ENCODE results near the gene FLT3.

Gene FLT3

GRCh38 chr13:27973961-27974662 is 126.3 kb downstream of the FLT3 start:
- H3K27ac ChIP-seq = no peak overlapping the region
- TF ChIP-seq, protein P1, sequence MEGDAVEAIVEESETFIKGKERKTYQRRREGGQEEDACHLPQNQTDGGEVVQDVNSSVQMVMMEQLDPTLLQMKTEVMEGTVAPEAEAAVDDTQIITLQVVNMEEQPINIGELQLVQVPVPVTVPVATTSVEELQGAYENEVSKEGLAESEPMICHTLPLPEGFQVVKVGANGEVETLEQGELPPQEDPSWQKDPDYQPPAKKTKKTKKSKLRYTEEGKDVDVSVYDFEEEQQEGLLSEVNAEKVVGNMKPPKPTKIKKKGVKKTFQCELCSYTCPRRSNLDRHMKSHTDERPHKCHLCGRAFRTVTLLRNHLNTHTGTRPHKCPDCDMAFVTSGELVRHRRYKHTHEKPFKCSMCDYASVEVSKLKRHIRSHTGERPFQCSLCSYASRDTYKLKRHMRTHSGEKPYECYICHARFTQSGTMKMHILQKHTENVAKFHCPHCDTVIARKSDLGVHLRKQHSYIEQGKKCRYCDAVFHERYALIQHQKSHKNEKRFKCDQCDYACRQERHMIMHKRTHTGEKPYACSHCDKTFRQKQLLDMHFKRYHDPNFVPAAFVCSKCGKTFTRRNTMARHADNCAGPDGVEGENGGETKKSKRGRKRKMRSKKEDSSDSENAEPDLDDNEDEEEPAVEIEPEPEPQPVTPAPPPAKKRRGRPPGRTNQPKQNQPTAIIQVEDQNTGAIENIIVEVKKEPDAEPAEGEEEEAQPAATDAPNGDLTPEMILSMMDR (conservative IDR thresholded peaks at IDR 0.05) = no peak
- TF ChIP-seq ZFX (IDR thresholded peaks at IDR 0.05) = no peak

DNA sequence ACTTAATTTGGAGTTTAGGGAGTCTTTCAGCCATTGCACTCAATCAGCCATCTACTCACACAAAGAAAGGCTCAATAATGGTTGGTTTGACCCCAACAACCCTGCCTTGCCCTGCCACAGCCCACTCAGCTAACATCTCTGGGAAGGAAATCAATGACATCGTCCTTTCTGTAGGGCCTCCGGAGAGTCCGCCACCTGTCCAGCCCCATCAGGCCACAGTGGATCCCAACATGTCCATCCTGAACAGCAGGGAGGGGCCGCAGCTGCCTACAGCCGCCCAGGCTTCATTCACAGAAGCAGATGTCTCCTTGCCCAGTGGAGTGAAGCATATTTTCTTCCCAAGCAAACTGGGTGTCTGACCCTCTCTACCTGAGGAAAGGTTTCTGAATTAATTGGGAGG is 127.1 kb downstream of the FLT3 start:
- no peak for TF ChIP-seq ZFX (IDR thresholded peaks at IDR 0.05)
- TF ChIP-seq, protein P1 (conservative IDR thresholded peaks at IDR 0.05) = no peak
- no peak overlapping the region for H3K27ac ChIP-seq

GRCh38 chr13:27972478-27972820 is 127.9 kb downstream of the FLT3 start:
- H3K27ac ChIP-seq = no peak overlapping the region
- no peak for TF ChIP-seq ZFX (IDR thresholded peaks at IDR 0.05)
- TF ChIP-seq, protein P1 (conservative IDR thresholded peaks at IDR 0.05) = no peak

DNA sequence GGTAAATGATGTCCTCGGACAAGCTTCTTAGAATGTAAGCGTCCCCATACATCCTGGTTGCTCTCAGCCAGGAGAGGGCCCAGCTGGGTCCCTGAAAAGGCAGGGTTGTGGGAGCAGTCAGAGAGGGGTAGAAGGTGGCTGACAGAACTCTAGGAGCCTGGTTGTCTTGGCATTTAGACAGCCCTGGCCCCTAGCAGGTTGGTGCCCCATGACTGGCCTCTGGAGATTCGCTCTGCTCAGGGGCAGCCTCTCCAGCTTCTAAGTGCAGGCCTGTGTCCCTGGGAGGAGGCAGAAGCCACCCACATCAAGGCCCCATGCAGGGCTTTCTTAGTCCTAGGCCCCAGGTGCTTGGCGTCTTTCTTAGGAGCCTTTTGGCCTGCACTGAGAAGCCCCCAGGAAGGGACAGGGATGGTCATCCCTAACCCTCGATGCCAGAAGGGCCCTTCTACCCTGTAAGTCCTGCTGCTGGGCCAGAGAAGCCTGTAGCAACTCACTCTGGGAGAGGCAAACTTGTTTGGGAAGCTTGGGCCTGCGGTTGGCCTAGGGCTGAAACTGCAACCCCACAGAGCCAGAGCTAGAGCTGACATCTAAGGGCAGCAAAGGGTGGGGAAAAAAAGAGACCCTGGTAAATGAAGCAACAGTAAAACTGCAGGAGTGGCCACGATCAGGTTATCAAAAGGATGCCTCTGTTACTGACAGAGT is 128.4 kb downstream of the FLT3 start:
- TF ChIP-seq, protein P1 (conservative IDR thresholded peaks at IDR 0.05) = no peak
- no peak for TF ChIP-seq ZFX (IDR thresholded peaks at IDR 0.05)
- H3K27ac ChIP-seq = no peak overlapping the region

DNA sequence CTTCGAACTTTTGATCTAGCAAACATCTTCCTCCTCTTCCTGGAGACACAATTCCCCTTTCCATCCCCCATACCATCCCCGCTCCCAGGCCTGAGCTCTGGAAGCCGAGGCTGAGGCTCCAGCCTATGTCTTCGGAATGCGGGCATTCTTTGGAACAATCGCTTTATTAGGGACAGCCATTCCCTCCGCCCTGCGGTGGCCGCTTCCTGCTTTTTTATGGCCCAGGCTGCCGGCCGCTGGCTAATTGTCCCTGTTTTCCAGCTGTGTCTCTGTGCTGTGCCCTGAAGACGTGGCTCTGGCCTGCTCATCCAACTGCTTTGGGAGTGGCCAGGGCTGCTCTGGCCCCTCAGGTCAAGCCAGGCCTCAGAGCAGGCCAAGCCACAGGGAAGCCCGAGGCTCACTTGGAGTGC is 129.1 kb downstream of the FLT3 start:
- H3K27ac ChIP-seq = no peak overlapping the region
- TF ChIP-seq, protein P1 (conservative IDR thresholded peaks at IDR 0.05) = no peak
- no peak for TF ChIP-seq ZFX (IDR thresholded peaks at IDR 0.05)

DNA sequence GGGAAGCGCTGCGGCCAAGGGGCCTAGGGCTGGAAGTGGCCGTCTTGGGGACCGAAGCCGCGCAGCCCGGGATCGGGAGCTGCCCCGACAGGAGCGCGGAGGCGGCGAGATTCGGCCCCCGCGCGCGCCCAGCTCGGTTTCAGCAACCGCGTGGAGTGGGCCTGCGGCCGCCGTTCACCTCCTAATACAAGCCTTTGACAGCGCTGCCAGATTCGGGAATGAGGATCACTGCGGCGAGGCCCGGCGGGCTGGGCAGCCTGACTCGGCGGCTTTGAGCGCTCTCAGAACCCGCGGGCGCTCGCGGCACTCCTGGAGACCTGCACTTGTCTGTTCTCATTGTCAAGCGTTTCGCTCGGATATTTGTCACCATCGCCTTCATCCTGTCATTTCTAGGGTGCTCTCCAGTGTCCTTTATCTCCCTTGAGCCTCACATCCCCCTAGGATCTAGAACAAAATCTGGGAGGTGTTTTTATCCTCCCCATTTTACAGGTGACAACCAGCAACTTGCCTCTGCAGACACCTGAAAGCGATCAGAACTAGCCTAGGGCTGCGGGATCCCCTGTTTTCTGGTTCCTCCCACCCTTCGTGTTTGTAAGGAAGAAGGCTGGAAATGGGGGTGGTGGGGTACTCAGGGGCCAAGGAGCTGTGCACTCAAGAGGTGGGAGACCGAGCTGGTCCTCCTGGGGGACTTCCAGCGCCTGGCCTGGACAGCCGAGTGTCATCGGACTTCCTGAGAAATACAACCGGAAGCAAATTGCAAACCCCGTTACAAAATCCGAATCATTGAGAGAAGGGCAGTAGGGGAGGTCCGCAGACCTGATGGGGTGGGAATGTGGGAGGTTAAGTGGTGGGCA is 129.8 kb downstream of the FLT3 start:
- TF ChIP-seq, protein P1 (conservative IDR thresholded peaks at IDR 0.05) = no peak
- TF ChIP-seq ZFX (IDR thresholded peaks at IDR 0.05) = no peak
- H3K27ac ChIP-seq = no peak overlapping the region

DNA sequence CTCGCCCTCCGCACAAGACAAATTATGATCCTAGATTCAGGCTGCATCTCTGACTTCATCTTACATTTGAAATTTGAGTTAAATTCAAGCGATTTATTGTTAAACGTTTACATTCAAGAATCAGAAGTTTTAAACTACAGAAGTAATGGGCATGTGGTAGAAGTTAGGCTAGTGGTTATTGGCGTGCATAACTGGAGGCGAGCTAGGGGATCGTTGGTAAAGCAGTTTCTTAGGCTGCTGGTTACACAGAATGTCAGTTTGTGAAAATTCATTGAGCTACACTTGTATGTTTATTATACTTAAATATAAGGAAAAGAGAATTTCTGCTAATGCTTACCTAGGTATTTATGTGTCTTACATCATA is 130.5 kb downstream of the FLT3 start:
- H3K27ac ChIP-seq = no peak overlapping the region
- no peak for TF ChIP-seq ZFX (IDR thresholded peaks at IDR 0.05)
- TF ChIP-seq, protein P1 (conservative IDR thresholded peaks at IDR 0.05) = no peak

Measured in C4-2B (cell line).